Neural progenitor cell (in vitro differentiated cells): ENCODE measurements around the gene PKN1.
A peak's percentile ranks its signal among the peaks of the same experiment; 100 is the strongest.

Experiments
- CTCF ChIP-seq: fragments of 200-600 bp; sonication (generic); IDR thresholded peaks from 2 replicates; pipeline ENCODE4 v1.5.1; 2017; ENCODE audit warnings: antibody characterized with exemption, mild to moderate bottlenecking
- EZH2 ChIP-seq: fragments of 200-600 bp; sonication (generic); IDR thresholded peaks from 2 replicates; pipeline ENCODE4 v1.6.1; 2017; ENCODE audit warnings: antibody characterized with exemption, mild to moderate bottlenecking, moderate library complexity
- EZH2phosphoT487 ChIP-seq: fragments of 200-600 bp; sonication (generic); IDR thresholded peaks from 2 replicates; pipeline ENCODE4 v1.6.1; 2017; ENCODE audit warnings: antibody characterized with exemption

- peak; percentile 98 for TF ChIP-seq CTCF
- TF ChIP-seq EZH2 = no peak
- no peak for TF ChIP-seq EZH2phosphoT487
Observed at GRCh38 chr19:14479975-14480699, 47.0 kb downstream of the PKN1 start.
